Stimulated activated CD4-positive, alpha-beta T cell treated with anti-CD3 and anti-CD28 coated beads, Interleukin-15, amount 100 ng/mL, for 1 hour (primary cell): ENCODE results near the gene MFGE8.
A peak's percentile ranks its signal among the peaks of the same experiment; 100 is the strongest.

Experiments
- DNase-seq, 2 donors: peaks; one replicate each; pipeline ENCODE4 v3.0.0-alpha.2; 2020; ENCODE audit warnings: low read depth in 1 of 2, low spot score in 1 of 2

The MFGE8 gene

DNA sequence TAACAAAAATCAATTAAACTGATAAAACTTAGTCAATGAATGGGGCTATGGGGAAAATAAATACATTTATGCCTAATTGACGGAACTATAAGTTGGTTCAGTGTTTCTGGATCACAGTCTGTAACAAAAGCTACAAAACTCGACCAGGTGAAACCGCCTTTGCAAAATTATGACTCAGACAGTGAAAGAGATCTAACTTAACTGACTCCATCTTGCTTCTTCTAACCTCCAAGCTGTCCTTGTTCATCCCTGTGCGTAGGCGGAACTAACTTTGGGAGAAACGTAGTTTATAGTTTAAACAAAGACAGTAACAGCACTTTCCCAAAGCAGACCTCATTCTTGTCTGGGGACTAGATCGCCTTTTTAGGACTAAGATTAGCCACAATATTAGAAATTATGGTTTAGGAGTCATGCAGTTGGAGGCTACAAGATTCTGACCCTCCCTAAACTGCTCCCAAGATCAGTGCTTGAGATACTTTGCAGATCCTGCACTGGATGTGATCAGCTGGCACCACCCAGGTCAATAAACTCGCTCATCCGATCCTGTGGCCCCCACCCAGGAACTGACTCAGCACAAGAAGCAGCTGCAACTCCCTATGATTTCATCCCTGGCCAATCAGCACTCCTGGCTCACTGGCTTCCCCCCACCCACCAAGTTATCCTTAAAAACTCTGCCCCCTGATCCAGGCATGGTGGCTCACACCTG lies 7.2 kb upstream of the MFGE8 start:
- no peak for DNase-seq

- no peak for DNase-seq
Measured at GRCh38 chr15:88918738-88919137, 5.6 kb upstream of the MFGE8 start.

DNA sequence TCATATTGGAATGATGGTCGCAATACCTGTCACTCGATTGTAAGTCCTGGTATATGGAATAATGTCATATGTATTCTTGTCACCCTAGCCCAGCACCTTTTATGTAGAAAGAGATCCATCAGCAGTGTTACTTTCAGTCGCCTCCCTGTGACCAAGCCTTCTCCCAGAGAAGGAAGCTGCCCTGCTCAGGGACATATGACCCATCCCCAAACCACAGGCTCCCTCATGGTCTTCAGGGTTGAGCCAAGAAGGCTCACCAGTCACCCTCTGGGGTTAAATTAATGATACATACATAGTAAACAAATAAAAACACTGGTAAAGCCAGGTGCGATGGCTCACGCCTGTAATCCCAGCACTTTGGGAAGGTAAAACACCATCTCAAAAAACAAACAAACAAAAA lies 4.6 kb upstream of the MFGE8 start:
- no peak for DNase-seq

DNA sequence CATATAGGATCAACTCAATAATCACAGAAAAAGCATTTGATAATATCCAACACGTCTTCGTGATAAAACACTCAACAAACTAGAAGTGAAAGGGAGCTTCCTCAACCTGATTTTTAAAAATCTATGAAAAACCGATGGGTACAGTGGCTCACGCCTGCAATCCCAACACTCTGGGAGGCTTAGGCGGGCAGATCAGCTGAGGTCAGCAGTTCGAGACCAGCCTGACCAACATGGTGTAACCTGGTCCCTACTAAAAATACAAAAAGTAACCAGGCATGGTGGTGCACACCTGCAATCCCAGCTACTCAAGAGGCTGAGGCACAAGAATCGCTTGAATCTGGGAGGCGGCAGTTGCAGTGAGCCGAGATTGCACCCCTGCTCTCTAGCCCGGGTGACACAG lies 2.2 kb upstream of the MFGE8 start:
- no peak for DNase-seq

- DNase-seq, result no peak
Measured at GRCh38 chr15:88913850-88914169, 631 bp upstream of the MFGE8 start.

GRCh38 chr15:88912500-88912921 lies 668 bp downstream of the MFGE8 start:
- DNase-seq, result no peak

GRCh38 chr15:88911766-88912118 lies 1.4 kb downstream of the MFGE8 start:
- DNase-seq, result no peak

DNA sequence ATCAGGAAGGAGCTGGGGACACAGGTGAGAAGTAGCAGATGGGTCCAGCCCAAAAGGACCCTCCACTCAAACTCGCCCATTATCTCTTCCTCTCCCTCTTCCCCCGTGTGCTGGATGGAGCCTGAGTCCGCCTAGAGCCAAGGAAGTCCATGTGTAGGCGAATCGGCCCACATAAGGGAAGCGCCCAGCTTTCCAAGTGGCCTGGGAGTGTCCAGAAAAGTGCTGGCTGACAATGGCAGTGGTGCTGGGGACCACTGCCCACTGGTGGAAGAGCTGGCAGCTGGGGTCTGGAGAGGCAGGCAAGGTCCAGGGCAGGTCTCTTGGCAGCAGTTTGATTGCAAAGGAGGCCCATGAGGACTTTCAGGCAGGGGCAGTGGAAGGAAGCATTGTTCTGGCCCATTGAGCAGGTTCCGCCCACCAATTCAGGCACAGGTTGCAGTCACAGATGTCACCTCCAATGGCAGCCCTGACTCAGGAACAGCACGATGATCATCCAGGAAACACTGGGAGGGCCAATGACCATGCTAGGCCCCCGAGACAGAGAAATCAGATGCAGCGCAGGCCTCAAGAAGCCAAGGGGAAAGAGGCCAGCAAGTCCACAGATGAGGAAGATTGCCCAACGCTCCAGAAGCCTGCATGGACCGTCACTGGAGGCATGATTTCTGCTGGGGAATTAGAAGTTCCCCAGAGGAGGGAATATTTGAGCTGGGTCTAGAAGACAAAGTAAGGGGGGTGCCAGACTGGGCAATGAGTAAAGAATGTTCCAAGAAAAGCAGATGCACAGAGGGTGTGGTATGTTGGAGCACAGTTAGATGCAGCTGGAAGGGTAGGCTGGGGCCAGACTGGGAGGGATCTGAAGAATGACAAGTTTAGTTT lies 3.0 kb downstream of the MFGE8 start:
- no peak for DNase-seq

DNA sequence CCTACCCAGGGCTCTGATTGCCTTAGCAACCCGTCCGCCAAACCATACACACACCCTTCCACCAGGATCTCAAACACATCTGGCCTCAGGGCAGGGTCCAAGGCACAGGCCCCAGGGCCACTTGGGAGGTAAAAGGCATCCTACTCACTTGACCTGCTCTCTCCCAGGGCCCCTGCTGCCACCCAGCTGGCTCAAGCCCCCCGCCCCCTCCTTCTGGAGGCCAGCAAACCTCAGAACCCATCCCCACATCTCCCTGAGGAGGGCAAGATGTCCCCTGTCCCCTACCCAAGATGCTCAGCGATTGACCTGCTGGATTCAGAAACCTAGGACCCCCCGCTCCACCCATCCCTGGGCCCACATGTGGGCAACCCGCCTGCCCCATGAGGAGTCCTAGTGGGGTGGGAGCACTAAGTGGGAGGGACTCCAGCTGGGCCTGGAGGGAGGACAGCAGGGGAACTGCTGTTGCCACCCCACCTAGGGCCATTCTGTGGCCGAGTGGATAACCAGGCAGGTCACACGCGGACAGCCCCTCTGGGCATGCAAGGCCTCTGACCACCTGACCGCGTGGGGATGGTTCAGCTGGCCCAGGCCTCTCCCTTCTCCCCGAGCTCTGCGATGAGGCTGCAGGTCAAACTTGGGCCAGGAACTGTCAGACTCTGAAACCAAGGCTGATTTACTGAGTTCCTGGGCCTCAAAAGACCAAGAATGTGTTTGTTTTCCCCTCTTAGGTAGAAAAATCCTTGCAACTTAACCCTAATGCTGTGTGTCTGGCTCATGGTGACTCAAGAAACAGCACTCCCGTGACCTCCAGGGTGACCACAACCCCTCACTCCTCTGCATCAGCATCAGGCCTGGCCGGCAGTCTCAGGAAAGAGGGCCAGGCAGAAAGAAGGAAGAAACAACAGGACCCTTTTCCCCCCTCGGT lies 4.2 kb downstream of the MFGE8 start:
- no peak for DNase-seq

DNA sequence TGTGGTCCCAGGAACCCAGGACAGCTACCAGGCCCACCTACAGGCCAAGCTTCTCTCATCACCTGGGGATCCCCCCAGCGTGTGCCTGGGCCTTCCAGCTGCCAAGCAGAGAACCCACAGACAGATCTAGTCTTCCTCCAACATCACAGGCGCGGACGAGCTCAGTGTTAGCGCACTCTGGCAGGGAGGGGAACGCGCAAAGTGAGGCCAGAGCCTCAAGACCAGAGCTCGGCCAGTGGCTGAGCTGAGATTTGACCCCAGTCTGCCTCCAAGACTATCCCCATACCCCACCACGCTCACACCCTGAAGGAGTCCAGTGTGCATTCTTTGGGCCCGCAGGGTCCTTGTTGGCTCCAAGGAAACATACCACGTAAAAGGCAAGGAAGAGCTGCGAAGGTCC lies 5.1 kb downstream of the MFGE8 start:
- DNase-seq, result no peak

DNA sequence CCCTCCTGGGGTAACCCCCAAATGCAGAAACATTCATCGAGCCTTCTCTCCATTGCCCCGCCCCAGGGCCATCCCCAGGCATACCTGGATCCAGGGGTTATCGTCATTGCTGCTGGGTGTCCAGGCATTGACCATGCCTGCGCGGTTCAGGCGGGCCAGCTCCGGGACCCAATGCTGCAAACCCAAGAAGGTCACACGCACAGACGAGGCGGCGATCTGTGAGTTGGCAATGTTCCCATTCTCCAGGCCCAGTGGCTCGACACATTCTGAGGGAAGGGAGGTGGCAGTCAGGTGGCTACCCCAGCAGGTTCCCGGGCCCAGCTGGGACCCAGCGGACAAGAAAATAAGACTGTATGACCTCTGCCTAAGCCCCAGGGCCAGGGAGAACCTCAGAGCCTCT lies 6.1 kb downstream of the MFGE8 start:
- DNase-seq, result no peak

GRCh38 chr15:88906551-88906950 lies 6.6 kb downstream of the MFGE8 start:
- no peak for DNase-seq

GRCh38 chr15:88906130-88906529 lies 7.0 kb downstream of the MFGE8 start:
- DNase-seq, result no peak

- no peak for DNase-seq
Measured at GRCh38 chr15:88905576-88905975, 7.6 kb downstream of the MFGE8 start.

GRCh38 chr15:88904624-88905327 lies 8.4 kb downstream of the MFGE8 start:
- DNase-seq, result peak; percentile 85 to 86

GRCh38 chr15:88904257-88904623 lies 8.9 kb downstream of the MFGE8 start:
- DNase-seq, result no peak

GRCh38 chr15:88902846-88903245 lies 10.3 kb downstream of the MFGE8 start:
- no peak for DNase-seq

DNA sequence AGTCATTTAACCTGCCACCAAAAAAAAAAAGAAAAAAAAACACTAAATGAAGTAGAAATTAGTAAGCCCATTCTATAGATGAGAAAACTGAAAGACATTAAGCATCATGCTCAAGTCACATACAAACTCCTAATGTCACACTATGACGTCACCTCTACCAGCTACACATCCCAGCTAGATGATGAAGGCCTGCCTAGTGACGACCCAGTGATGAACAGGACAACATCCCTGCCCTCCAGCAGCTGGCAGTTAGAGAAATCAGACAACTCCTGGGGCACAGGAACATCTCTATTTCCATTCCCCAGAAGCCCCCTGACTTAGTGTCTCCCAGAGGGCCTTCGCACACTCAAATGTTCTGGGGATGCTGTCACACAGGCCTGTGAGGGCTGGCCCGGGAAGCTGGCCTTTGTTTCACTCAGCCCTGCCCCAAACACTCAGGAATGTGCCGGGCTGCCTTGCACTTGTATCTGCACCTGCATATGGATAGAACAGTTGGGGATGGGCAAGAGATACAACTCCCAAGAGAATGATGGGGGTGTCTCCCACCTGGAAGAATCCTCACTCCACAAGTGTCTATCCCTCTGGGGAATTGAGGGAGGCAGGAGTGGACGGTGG lies 10.9 kb downstream of the MFGE8 start:
- no peak for DNase-seq

- DNase-seq, result no peak
Measured at GRCh38 chr15:88901508-88902220, 11.5 kb downstream of the MFGE8 start.

GRCh38 chr15:88900982-88901418 lies 12.2 kb downstream of the MFGE8 start:
- DNase-seq, result no peak
